SHP77 (cell line): ENCODE results near the gene BRCA1.
"Not testable (repeated sequence)": the region's sequence is repeated elsewhere in the genome, so short reads cannot be mapped to it uniquely, and the experiment has no call there.

Experiments
- DNase-seq, 2 experiments: peaks; one replicate each; lab custom pipeline; 2025; lab: John Stamatoyannopoulos, UW

The BRCA1 gene

GRCh38 chr17:43069368-43069898 lies 55.7 kb downstream of the BRCA1 start:
- DNase-seq = no peak

- no peak for DNase-seq
Observed at GRCh38 chr17:43068570-43069367, 56.4 kb downstream of the BRCA1 start.

- DNase-seq = no peak
Observed at GRCh38 chr17:43062984-43063638, 62.1 kb downstream of the BRCA1 start.

GRCh38 chr17:43056051-43056450 lies 69.1 kb downstream of the BRCA1 start:
- DNase-seq = no peak

GRCh38 chr17:43053008-43053407 lies 72.2 kb downstream of the BRCA1 start:
- DNase-seq = not testable (repeated sequence)

- no peak for DNase-seq
Observed at GRCh38 chr17:43051969-43052368, 73.2 kb downstream of the BRCA1 start.

GRCh38 chr17:43044024-43044423 lies 81.1 kb downstream of the BRCA1 start:
- no peak for DNase-seq

GRCh38 chr17:43043307-43043706 lies 81.9 kb downstream of the BRCA1 start:
- no peak for DNase-seq

- no peak for DNase-seq
Observed at GRCh38 chr17:43042025-43042628, 83.0 kb downstream of the BRCA1 start.

- DNase-seq = no peak
Observed at GRCh38 chr17:43040655-43041054, 84.5 kb downstream of the BRCA1 start.

- no peak for DNase-seq
Observed at GRCh38 chr17:43039646-43040045, 85.5 kb downstream of the BRCA1 start.

GRCh38 chr17:43034894-43035293 lies 90.3 kb downstream of the BRCA1 start:
- no peak for DNase-seq

- no peak for DNase-seq
Observed at GRCh38 chr17:43033948-43034881, 90.9 kb downstream of the BRCA1 start.

- no peak for DNase-seq
Observed at GRCh38 chr17:43031666-43032065, 93.5 kb downstream of the BRCA1 start.

GRCh38 chr17:43030137-43030767 lies 94.9 kb downstream of the BRCA1 start:
- no peak for DNase-seq

GRCh38 chr17:43028221-43028861 lies 96.8 kb downstream of the BRCA1 start:
- no peak for DNase-seq

- no peak for DNase-seq
Observed at GRCh38 chr17:43027091-43028032, 97.8 kb downstream of the BRCA1 start.

- DNase-seq = no peak
Observed at GRCh38 chr17:43026595-43026994, 98.6 kb downstream of the BRCA1 start.

- DNase-seq = no peak
Observed at GRCh38 chr17:43025766-43026537, 99.2 kb downstream of the BRCA1 start.
